Measurements from ENCODE around the gene C17orf67. TPM values are rescaled to one million over a fixed set of nuclear protein-coding genes. Genes with fewer than 3 reads are reported as not detected.

C17orf67 gene
- polyA plus RNA-seq, 1 donor (not counting 4 experiments of a cell fraction or from before 2014, with no cell fraction given) = 0.46 TPM

DNA sequence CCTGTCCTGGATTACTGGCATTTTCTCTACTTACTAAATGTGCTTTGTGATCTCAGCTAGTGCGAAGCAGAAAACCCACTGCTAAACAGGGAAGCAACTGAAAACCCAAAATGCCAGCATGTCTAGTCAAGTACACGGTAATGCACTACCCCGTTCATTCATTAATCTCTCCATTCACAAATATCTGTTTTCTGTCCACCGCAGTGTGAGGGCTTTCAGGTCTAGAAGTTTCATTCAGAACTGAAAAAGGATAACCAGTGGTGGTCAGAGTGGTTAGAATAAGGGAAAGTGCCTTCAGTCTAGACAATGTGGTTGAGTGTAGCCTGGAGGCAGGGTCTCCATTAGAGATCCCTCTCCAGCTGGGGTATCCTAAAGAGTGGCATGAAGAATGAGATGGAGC lies 68.3 kb downstream of the C17orf67 start:
- Histone ChIP-seq H3K9ac (ENCODE audit: control insufficient read depth, extremely low read depth, insufficient read depth, low read length) (no peak overlapping the region), H3K9me1 (ENCODE audit: control insufficient read depth, extremely low read depth, insufficient read depth, low read length) (no peaks in the 10 kb centered on the region), H3K4me2 (ENCODE audit: control insufficient read depth, extremely low read depth, insufficient read depth, low read depth, low read length) (no peak overlapping the region), H3K36me3 (ENCODE audit: control insufficient read depth in 2 of 2, extremely low read depth in 1 of 2, insufficient read depth in 2 of 2, low read length in 2 of 2) (no peaks in the 10 kb centered on the region), H3K4me1 (ENCODE audit: control insufficient read depth, extremely low read depth, insufficient read depth, low read length) (no peaks in the 10 kb centered on the region), H3K27me3 (ENCODE audit: control insufficient read depth, extremely low read depth, insufficient read depth, low read length) (peaks cover 6% of the 10 kb centered on the region), H4K20me1 (ENCODE audit: control insufficient read depth, extremely low read depth, insufficient read depth, low read length) (no peaks in the 10 kb centered on the region), H3K27ac (ENCODE audit: control insufficient read depth, insufficient read depth, low read length) (no peak overlapping the region), H2AFZ (ENCODE audit: control insufficient read depth, low read length) (no peak overlapping the region), H3K9me3 (ENCODE audit: control insufficient read depth, low read depth, low read length) (no peaks in the 10 kb centered on the region), H3K79me2 (ENCODE audit: control insufficient read depth, insufficient read depth, low read length) (no peaks in the 10 kb centered on the region), H3K4me3 (ENCODE audit: control insufficient read depth in 2 of 3, extremely low read depth in 1 of 3, insufficient read depth in 2 of 3, low read depth in 1 of 3, low read length in 3 of 3) (no peak overlapping the region)
- dilution Hi-C loops (cut with MboI; ENCODE audit: extremely low pct_ligation_motif_present, low sequenced_read_pairs) = no loop called here
- TF ChIP-seq EZH2 (IDR thresholded peaks at IDR 0.05; ENCODE audit: low read length) = no peak
- TF ChIP-seq, protein P1, sequence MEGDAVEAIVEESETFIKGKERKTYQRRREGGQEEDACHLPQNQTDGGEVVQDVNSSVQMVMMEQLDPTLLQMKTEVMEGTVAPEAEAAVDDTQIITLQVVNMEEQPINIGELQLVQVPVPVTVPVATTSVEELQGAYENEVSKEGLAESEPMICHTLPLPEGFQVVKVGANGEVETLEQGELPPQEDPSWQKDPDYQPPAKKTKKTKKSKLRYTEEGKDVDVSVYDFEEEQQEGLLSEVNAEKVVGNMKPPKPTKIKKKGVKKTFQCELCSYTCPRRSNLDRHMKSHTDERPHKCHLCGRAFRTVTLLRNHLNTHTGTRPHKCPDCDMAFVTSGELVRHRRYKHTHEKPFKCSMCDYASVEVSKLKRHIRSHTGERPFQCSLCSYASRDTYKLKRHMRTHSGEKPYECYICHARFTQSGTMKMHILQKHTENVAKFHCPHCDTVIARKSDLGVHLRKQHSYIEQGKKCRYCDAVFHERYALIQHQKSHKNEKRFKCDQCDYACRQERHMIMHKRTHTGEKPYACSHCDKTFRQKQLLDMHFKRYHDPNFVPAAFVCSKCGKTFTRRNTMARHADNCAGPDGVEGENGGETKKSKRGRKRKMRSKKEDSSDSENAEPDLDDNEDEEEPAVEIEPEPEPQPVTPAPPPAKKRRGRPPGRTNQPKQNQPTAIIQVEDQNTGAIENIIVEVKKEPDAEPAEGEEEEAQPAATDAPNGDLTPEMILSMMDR (optimal IDR thresholded peaks at IDR 0.05 in 1 of 3, IDR thresholded peaks at IDR 0.05 in 1 of 3, conservative IDR thresholded peaks at IDR 0.05 in 1 of 3; ENCODE audit: extremely low read depth in 1 of 3, insufficient read depth in 2 of 3, low read length in 3 of 3) = no peak
- DNase-seq (ENCODE audit: low read depth, low spot score) (no peak), FAIRE-seq (no peak)

DNA sequence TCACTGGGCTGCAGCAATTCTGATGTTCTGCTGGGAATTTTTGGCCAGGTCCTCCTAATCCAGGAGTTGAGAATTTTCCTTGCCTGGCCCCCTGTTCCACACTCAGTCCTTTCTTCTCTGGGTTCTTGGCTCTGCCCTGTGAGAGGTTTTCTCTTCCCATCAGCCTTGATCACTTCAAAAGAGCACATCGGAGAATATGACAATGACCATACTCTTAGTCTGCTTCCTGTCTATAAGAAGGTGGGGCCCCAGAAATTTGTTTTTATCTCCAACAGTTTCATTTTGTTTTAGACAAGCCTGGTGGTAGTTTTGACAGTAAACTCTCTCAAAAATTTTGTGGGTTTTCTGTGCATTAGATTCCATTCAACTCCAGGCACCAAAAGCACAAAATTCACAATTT lies 70.7 kb downstream of the C17orf67 start:
- FAIRE-seq = no peak
- Histone ChIP-seq H4K20me1 (ENCODE audit: control insufficient read depth, extremely low read depth, insufficient read depth, low read length) (no peaks in the 10 kb centered on the region), H3K27ac (ENCODE audit: control insufficient read depth, insufficient read depth, low read length) (no peak overlapping the region), H3K4me3 (ENCODE audit: control insufficient read depth in 2 of 3, extremely low read depth in 1 of 3, insufficient read depth in 2 of 3, low read depth in 1 of 3, low read length in 3 of 3) (no peak overlapping the region), H3K4me2 (ENCODE audit: control insufficient read depth, extremely low read depth, insufficient read depth, low read depth, low read length) (no peak overlapping the region), H3K79me2 (ENCODE audit: control insufficient read depth, insufficient read depth, low read length) (no peaks in the 10 kb centered on the region), H3K9me3 (ENCODE audit: control insufficient read depth, low read depth, low read length) (no peaks in the 10 kb centered on the region), H3K27me3 (ENCODE audit: control insufficient read depth, extremely low read depth, insufficient read depth, low read length) (peaks cover 6% of the 10 kb centered on the region), H3K36me3 (ENCODE audit: control insufficient read depth in 2 of 2, extremely low read depth in 1 of 2, insufficient read depth in 2 of 2, low read length in 2 of 2) (no peaks in the 10 kb centered on the region), H3K4me1 (ENCODE audit: control insufficient read depth, extremely low read depth, insufficient read depth, low read length) (no peaks in the 10 kb centered on the region), H2AFZ (ENCODE audit: control insufficient read depth, low read length) (no peak overlapping the region), H3K9ac (ENCODE audit: control insufficient read depth, extremely low read depth, insufficient read depth, low read length) (no peak overlapping the region), H3K9me1 (ENCODE audit: control insufficient read depth, extremely low read depth, insufficient read depth, low read length) (no peaks in the 10 kb centered on the region)
- dilution Hi-C loops (cut with MboI; ENCODE audit: extremely low pct_ligation_motif_present, low sequenced_read_pairs) = no loop called here
- TF ChIP-seq, protein P1 (optimal IDR thresholded peaks at IDR 0.05 in 1 of 3, IDR thresholded peaks at IDR 0.05 in 1 of 3, conservative IDR thresholded peaks at IDR 0.05 in 1 of 3; ENCODE audit: extremely low read depth in 1 of 3, insufficient read depth in 2 of 3, low read length in 3 of 3) = no peak
- TF ChIP-seq EZH2 (IDR thresholded peaks at IDR 0.05; ENCODE audit: low read length) = no peak
- no peak for DNase-seq (ENCODE audit: low read depth, low spot score)

Measured in keratinocyte (primary cell).